Midbrain (tissue), 1 donor: ENCODE data around the gene PXMP4.
A peak's percentile ranks its signal among the peaks of the same experiment; 100 is the strongest.

Experiments
- DNase-seq: peaks from one replicate; lab custom pipeline; 2025; lab: John Stamatoyannopoulos, UW

The PXMP4 gene

GRCh38 chr20:33654680-33655161 lies 65.4 kb downstream of the PXMP4 start:
- no peak for DNase-seq

DNA sequence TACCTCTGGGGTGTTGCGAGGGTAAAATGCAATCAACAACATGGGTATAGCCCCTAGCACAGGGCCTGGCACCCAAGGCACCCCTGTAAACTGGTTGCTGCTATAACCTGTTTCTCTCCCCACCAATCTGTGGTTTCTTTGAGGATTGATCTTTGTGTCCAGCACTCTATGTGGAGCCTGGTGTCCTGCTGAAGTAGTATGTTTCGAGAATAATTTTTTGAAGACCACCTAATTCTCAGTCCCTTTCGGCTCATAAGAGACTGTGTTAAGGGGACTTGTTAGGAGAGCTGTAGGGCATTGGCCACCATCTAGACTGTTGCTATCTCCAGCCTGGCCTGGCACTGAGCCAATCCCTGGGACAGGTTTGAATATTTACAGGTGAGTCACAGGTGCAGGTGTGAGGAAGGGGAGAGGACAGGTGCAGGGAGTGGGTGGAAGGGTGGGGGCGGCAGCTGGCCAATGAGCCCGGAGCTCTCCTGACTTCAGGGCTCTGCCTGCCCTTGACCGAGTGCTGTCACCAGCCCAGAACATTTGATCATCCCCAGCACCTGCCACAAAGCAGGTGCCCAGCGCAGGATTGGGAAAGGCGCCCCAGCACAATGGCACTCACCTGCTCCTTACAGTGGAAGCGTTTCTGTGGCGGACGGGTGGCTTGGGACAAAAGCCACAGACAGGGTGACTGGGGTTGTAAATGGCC lies 66.1 kb downstream of the PXMP4 start:
- DNase-seq: no peak

DNA sequence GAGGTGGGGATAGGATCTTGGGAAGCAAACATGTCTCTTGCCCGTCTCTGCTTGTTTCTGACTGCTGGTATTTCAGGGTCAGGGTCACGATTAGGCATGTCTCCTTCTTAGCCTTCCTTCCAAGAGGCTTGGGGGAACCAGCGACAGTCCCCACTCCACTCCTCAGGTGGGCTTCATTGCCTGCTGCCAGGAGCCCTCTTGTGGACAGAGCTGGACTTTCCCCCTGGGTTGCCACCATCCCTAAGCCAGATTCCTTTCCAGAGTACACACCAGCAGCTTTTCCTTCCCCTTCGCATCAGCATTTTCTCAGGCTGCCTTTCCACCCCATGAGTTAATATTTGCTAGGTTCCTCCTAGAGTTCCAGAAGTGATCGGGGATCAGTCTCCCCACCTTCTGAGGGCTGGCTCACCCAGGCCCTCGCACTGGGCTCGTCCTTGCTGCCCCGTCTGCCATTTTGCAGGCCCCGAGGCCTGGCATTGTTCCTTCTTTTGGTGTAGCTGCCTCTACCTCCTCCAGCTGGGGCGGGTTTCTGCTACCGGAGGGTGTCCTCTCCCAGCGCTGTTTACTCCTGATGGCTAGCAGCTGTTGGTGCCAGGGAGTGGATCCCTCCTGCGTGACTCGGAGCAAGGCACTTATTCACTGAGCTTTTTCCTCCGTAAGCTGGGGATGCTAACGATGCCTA lies 66.8 kb downstream of the PXMP4 start:
- DNase-seq: peak; percentile 43
